ENCODE data around the gene GALR1.
"Not testable (repeated sequence)": the region's sequence is repeated elsewhere in the genome, so short reads cannot be mapped to it uniquely, and the experiment has no call there.

Gene GALR1

DNA sequence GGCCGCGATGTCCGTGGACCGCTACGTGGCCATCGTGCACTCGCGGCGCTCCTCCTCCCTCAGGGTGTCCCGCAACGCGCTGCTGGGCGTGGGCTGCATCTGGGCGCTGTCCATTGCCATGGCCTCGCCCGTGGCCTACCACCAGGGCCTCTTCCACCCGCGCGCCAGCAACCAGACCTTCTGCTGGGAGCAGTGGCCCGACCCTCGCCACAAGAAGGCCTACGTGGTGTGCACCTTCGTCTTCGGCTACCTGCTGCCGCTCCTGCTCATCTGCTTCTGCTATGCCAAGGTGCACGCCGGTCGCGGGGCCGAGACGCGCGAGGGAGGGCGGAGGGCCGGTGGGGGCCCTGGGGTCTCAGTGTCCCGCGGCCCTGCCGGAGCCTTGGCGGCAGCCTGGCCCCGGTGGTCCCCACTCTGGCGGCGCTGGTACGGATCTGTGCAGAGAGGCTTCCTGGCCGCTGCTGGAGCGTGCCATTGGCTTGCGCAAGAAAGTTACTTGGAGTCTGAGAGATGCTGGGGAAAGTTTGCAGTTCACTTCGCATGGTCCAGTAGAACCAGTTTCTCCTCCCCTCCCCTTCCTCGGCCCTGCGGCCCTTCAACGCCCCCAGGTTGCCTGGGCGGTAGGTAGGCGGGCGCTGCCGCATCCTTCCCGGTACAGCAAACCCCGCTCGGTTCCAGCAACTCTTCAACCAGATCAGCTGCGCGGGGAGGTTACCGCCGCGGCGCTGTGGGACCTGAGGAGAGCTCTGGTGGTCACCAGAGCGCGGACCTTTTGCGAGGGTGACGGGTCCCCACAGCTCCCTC, 1.5 kb downstream of the GALR1 start:
- no peak for DNase-seq (ENCODE audit: low read depth in 2 of 2, low spot score in 1 of 2)

DNA sequence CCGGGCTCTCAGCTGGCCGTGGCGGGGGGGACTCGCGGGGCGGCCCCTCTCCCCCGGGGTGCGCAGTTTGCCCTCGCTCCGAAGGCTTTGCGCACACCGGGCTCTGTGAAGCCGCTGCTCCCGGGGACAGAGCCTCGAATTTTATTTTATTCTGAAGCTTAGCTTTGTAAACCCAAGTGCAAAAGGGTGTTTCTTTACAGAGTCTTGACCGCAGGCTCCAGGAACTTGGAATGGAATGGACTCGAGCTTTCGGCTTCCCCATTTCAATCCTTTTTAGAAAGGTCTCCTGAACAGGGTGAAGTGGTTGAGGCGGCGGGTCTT, 2.0 kb downstream of the GALR1 start:
- DNase-seq (ENCODE audit: low read depth in 2 of 2, low spot score in 1 of 2) = no peak

DNA sequence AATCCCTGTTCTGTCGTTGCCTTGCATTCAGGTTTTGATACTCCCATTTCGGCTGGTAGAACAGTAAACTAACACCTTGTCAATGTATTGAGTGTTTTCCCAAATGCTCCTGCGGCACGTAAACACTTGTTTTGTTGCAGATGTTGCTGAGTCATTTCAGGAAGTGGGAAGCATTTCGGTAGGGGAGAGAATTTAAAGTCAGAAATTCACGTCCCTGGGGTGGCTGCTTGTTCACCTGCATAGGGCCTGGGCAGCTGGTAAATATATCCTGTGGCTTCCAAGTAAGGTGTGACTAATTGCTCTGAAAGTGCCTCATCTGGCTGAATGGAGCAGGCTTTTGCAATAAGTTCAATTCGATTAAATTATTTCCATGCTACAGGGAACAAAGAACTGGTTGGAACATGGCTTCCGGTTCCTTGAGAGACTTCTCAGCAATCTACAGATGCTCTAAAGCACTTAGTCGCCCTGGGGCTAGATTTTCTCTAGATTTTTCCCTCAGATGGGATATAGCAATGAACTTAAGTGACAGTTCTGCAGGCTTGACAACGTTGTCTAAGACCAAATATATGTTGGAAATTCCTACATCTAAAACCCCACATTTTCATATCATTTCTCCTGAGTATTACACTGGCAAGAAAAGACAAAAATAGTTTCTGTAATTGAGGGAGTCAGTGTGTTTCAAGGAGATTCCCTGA, 5.2 kb downstream of the GALR1 start:
- no peak for DNase-seq (ENCODE audit: low read depth in 2 of 2, low spot score in 1 of 2)

DNA sequence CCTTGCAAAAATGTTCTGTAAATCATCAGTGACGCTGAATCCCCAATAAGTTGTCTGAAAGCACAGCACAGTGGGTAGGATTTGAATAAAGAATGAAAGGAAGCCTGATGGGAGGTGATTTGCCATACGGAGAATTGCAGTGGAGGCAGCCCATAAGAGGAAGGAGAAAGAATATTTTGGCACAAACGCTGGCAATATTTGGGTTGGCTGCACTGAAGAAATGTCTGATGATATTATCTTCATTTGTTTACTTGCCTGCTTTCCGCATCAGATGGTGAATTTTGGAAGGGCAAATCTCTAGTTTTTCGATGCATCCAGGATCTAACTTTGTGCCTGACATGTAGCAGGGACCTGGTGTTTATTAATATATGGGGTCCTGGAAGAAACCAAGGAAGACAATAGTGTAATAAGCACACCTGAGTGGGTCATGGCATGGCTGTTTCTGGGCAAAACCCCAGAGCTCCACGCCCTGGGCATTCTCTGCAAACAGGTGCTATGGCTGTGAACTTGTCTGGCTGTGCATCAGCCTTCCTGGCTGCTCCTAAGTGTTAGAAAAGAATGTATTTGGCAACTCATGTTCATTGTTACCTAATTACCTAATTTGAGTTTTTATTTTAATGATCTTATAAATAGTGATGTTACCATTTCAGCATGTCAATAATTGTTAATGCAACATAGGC, 5.9 kb downstream of the GALR1 start:
- DNase-seq (ENCODE audit: low read depth in 2 of 2, low spot score in 1 of 2) = no peak

DNA sequence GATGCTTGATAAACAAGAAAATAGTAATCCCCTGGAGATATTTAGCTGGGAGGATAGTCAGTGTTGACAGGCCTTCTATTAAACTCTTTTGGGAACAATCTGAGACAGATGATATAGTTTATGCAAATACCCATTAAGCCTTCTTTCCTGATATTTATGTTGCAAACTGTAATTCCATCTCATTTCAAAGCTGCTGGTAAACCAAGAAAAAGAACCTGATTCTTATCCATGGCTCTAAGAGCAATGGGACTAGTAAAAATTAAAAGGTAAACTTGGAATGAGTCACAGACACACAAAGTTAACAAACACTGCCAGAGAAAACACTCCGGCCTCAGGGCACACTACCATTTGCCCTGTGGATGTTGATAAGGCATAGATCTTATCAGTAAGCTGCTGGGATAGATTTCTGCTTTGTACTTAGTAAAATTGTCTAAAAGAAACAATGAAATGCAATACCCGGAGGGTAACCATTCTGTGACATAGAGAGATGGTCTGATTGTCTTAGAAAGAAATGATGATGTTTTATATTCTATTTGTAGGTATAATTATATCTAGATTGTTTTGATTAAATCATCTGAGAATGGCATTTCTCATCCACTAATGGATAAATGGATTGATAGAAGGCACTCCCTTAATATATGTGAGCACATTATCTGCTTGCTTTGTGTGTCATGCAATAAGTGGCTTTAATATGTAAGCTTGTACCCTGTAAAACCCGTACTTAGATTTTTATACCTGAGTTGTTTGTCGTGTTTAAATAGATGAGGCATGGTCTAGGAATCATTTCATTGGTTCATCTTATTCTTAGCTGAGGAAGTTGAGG, 13.2 kb downstream of the GALR1 start:
- no peak for DNase-seq (ENCODE audit: low read depth in 2 of 2, low spot score in 1 of 2)

DNA sequence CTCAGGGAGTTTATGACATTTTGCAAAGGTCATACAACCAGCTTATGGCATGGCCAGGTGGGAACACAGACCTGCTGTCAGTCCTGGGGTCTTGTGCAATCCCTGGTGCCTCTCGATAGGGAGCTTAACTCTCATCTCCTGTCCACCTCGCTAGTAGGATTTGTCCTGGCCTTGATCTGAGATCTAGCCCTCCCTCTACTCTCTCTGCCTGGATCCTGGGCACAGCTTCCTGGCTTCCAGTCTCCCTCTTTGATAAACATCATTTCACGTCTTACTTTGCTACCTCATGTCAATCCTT, 13.8 kb downstream of the GALR1 start:
- no peak for DNase-seq (ENCODE audit: low read depth in 2 of 2, low spot score in 1 of 2)

DNA sequence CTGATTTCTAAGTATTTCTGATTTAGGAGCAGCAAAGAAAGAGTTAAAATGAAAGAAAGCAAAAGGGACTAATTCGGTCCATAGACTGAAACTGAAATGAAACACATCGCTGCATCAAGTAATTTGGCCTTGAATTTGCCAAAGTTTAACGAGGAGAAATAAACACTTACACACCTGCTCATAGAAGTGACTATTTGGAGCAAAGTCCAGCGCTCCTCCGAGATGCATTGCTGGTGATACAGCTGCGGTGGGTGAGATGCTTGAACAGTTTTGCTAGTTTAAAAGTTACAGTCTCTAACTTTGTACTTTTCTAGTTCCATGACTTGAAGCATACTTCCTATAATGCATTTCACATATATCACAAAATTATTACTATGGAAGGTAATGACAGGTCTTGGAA, 18.3 kb downstream of the GALR1 start:
- DNase-seq (ENCODE audit: low read depth in 2 of 2, low spot score in 1 of 2) = no peak

DNA sequence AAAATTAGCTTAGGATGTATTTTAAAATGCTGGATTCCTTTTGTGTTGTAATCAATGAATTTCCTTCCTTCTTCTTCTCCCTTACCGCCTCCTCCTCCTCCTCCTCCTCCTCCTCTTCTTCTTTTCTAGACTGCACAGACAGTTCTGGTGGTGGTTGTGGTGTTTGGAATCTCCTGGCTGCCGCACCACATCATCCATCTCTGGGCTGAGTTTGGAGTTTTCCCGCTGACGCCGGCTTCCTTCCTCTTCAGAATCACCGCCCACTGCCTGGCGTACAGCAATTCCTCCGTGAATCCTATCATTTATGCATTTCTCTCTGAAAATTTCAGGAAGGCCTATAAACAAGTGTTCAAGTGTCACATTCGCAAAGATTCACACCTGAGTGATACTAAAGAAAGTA, 18.8 kb downstream of the GALR1 start:
- no peak for DNase-seq (ENCODE audit: low read depth in 2 of 2, low spot score in 1 of 2)

DNA sequence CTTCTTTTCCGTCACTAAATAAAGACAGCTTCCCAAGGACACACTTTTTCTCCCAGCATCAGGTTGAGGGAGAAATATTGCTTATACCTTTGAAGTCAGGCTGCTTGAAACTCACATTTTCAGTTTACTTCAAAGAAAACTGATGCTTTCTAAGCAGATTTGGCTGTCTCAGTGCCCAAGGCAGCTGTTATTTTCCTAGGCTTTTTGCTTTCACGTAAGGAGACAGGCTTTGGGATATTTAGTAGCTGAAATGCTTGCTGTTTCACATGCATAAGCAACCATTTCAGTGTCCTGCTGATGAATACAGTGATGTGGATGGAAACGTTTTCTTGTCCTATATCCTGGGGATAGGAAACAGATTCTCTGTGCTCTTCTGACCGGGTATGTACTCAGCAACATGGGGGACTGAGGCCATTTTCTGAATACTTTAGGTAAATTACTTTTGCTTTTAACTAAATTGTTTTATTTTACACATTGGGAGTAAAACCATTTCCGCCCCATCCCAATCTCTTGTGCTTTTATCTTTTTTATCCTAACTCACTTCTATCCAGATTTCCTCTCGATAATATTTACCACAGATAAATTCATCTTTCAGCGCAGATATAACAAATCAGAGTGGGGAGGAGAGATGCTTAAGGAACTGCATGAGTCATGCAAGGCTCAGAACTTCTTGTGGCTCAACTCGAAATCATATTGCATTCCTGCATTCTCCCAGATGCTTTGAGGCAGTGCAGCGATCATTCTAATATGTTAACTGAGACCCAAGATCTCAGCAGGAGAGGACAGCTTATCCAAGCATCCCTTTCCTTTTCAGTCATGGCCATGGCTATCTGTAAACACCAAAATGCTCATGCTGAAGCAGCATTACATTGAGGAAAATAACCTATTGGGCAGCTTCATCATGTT, 22.2 kb downstream of the GALR1 start:
- no peak for DNase-seq (ENCODE audit: low read depth in 2 of 2, low spot score in 1 of 2)

DNA sequence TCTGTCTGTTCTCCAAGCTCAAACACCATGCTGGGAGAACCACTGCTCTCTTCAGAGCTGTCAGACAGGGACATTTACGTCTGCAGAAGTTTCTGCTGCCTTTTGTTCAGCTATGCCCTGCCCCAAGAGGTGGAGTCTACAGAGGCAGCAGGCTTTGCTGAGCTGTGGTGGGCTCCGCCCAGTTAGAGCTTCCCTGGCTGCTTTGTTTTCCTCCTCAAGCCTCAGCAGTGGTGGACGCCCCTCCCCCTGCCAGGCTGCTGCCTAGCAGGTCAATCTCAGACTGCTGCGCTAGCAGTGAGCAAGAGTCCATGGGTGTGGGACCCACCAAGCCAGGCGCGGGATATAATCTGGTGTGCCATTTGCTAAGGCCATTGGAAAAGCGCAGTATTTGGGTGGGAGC, 41.2 kb downstream of the GALR1 start:
- DNase-seq (ENCODE audit: low read depth in 2 of 2, low spot score in 1 of 2) = not testable (repeated sequence)

DNA sequence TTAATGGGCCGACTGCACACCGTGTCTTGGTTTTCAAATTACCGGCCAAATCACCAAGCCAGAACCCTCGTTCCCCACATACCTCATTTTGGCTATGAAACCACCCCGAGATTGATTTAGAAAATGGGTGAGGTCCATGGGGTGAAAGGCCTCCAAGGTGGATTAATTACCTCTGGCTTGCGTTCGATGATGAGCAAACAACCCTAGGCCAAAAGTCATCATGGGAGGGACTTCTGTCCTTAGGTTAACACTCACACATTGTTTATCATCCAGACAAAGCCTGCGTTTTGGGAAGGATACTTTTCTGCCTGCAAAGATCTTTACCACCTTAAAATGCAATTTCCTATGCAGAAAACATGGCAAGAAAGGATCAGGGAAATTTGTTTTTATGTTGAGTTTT, 48.5 kb downstream of the GALR1 start:
- DNase-seq (ENCODE audit: low read depth in 2 of 2, low spot score in 1 of 2) = no peak

DNA sequence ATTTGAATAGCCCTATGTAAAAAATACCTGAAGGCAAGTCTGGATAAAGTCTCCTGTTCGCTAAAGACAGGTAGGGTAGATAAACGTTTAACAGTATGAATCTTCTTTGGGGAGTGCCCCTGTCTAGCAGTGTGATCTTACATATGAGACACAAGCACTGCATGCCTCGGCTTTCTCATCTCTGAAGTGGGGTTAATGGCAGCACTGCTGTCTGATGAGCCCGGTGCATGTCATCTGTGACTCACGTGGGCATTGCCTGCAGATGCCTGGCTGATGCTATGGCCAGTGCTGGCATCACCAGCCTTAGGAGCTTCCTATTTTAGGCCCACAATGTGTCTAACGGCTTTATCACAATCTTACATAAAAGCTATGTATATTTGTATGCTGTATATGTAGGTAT, 50.1 kb downstream of the GALR1 start:
- no peak for DNase-seq (ENCODE audit: low read depth in 2 of 2, low spot score in 1 of 2)

DNA sequence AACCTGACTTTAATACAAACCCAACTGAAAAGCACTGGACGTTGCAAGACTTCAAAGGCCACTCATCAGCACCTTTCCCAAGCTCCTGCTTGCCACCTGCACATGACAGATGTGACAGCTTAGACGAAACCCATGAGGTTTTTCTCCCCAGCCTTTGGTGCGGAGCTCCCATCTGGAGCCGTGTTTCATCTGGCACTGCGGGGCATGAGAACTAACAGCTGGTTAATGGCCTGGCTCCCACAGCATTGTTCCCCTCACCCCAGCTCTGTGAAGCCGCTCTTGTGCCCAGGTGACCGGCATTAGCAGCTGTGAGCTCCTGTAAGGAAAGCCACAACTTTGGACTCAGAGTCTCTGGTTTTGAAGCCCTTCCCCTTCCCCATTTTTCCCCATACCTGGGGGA, 50.9 kb downstream of the GALR1 start:
- no peak for DNase-seq (ENCODE audit: low read depth in 2 of 2, low spot score in 1 of 2)

DNA sequence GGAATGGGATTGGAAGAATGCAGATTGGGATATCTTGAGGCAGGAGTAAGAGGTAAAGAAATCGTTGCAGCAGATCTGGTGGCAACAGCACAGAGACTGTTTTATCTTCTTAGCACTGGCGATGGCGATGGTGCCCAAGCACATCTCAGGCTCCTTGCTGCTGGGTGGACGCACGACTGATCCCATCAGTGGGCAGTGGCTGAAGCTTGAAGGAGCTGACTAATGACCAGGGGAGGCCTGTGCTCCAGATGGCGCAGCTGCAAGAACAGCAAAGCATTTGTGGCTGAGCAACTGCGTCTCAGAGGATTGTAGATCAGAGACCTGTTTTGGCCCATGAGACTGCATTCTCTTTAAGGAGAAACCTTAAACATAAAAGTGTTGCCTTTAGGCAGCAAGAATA, 54.6 kb downstream of the GALR1 start:
- DNase-seq (ENCODE audit: low read depth in 2 of 2, low spot score in 1 of 2) = no peak

DNA sequence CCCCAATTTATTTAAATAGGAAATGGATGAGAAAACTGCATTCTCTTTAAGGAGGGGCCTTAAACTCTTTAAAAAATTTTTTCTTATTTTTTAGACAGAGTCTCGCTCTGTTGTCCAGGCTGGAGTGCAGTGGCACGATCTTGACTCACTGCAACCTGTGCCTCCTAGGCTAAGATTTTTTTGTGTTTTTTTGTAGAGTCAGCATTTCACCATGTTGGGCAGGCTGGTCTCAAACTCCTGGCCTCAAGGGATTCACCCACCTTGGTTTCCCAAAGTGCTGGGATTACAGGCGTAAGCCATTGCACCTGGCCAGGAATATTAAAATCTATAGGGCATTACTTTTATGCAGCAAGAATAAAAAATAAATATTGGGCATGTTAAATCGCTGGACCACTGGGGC, 56.0 kb downstream of the GALR1 start:
- no peak for DNase-seq (ENCODE audit: low read depth in 2 of 2, low spot score in 1 of 2)

DNA sequence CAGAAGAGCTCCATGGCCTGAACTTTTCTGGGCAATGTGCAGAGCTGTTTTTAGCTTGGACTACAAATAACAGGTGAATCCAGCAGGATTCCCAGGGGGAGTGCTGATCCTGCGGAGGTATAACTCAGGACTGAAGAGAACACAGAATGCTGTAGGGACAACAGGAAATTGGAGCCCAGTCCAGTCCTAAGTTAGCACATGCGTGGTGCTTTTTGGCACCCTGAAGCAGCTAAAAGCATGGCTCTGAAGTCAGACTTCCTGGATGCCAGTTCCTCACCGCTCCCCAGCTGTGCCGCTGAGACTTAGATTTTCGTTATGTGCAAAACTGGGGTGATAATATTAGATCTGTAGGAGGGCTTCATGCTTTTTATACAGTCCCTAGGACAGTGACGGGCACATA, 58.6 kb downstream of the GALR1 start:
- DNase-seq (ENCODE audit: low read depth in 2 of 2, low spot score in 1 of 2) = no peak

DNA sequence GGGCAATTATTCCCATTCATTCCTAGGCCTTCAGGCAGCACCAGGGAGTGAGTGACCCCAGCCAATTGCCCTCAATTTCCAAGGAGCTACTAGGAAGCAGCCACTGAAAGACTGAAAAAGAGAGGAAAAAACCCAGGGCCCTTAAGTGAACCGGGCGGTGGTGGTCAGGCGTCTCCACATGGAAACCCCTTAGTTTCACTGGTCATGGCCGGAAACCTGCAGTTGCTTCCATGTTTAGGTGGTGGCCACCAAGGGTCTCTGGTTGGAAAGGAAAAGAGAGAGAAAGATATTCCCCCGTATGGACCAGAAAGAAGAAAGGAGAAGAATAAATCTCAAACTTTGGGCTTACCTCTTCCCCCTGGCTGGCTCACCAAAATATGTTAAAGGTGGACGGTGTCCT, 64.9 kb downstream of the GALR1 start:
- no peak for DNase-seq (ENCODE audit: low read depth in 2 of 2, low spot score in 1 of 2)

DNA sequence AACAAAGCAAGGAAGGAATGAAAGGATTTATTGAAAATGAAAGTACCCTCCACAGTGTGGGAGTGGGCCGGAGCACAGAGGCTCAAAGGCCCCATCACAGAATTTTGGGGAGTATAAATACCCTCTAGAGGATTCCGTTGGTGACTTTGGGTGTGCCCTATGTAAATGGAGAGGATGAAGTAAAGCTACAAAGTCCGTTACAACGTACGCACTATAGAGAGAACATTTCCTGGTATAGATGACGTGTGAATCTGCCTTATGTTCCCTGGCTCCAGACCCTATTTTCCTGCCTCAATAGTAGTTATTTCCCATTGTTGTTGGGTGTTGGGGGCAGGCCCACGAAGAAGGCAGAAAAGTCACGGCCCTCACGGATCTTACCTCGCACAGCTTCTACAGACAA, 65.3 kb downstream of the GALR1 start:
- no peak for DNase-seq (ENCODE audit: low read depth in 2 of 2, low spot score in 1 of 2)

DNA sequence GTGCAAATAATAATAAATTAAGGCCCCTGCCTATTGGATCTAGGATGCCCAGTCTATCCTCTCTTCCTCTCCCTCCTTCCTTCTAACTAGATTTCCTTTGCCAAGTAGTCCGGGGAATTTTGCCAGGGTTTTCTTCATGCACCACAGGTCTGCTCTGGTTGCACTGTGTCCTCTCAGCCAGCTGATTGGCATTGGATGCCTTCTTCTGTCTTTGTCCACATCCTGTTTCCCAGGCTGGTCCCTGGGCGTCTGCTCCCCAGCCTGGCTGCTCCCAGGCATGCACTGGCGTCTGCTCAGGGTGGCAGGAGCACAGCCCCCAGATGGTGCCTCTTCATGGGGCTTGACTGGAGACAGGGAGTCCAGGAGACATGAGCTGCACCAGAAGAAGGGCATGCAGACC, 66.4 kb downstream of the GALR1 start:
- no peak for DNase-seq (ENCODE audit: low read depth in 2 of 2, low spot score in 1 of 2)

DNA sequence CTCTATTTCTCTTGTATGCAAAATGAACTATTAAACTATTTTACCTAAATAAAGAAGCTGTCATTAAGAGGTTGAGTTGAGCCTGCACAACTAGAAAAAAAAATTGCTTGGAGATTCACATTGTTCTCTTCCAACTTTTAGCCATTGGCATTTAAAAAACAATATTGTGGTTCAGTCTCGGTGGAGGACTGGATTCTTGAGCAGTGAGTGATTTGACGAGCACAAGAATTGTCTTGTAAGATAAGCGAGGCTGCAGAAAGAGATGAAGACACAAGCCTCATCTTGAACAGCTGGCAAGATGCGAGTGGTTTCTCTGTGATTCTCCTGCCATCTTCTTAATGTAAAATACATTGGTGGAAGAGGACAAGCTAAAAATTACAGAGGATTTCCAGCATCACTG, 67.0 kb downstream of the GALR1 start:
- no peak for DNase-seq (ENCODE audit: low read depth in 2 of 2, low spot score in 1 of 2)
